ENCODE data around the gene TBC1D8.

DNA sequence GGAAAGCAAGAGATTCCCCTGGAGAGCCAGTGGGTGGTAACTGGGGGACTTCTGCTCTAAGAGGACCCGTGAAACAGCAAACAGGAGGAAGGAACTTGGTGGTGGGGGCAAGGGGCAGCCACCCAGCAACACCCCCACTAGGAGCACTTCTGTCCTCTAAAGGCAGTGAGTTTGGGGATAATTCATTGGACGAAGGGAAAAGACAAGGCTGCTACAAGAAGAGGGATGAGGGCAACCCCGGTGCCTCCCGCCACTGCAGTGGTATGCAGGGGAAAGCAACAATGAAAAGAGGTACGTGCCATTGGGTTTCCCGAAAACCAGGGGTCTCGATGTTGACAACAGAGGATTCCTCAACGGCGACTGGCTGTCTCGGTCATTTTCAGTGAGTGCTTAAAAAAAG, 140.0 kb downstream of the TBC1D8 start:
- no peak for TF ChIP-seq RARB (CRISPR knock-in tag; IDR thresholded peaks at IDR 0.05)
- no peak for TF ChIP-seq ZNF70 (CRISPR knock-in tag; IDR thresholded peaks at IDR 0.05)
- TF ChIP-seq TOX (CRISPR knock-in tag; IDR thresholded peaks at IDR 0.05; ENCODE audit: borderline replicate concordance), result no peak

Measured in SK-N-SH treated with all-trans-retinoic acid at 6 μM for 48 hours (cell line).